GM19463 (cell line): Measurements from ENCODE around the gene WNK1.

Experiments used
- ATAC-seq: cut with Tn5 transposase; IDR thresholded peaks from one replicate; pipeline ENCODE4 v1.9.1; 2021; ENCODE audit warnings: mild to moderate bottlenecking, moderate library complexity; ENCODE audit not compliant: unreplicated experiment

WNK1 gene

DNA sequence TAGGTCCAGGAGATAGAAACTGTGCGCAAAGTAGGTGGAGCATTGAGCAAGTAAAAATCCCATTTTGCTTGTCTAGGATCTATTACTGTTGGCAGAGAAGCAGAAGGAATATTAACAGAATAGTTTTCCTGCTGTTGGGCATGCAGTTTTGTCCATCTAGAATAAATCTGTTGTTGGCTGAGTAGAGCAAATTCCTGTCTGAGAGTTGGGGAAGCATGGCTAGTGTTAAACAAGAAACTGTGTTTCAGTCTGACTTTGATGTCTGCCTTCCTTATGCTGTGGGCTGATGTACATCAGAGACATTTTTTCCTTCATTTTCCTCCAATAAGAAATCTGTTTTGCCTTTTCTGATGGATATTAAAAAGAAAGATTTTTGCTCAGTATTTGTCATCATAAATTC, 99.0 kb downstream of the WNK1 start:
- no peak for ATAC-seq

DNA sequence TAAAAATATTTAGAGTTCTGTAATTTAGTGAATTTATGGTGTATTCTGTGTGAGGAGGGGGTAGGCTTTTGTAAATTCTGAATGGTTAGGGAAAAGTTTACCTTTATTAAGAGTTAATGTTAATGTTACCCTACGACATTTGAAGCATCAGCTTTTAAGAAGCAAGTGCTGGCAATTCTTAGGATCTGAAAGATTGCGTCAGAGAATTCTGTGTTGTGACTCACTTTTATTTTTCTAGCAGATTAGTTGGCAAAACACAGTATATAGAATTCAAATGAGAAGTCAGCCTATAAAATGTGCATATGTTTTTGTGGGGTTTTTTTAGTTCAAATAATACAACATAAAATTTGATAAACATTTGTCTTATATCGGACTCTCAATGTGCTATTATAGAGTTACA, 99.5 kb downstream of the WNK1 start:
- ATAC-seq: no peak

DNA sequence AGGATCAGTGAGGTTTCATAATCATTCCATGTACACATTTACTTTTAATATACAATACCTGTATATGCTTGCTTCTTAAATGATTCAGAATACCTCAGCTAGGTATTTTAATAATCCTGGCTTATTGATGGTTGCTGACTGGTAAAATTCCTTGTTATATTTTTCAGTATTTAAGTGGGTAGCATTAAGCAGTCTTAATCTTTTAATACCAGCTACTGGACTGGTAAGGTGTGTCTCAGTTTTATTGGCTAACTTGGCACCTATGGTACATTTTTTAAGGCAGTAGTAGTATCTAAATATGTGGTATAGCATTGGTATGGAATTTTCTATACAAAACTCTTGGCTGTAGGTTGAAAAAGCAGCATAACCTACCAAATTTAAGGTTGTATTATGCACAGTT, 100.5 kb downstream of the WNK1 start:
- no peak for ATAC-seq

DNA sequence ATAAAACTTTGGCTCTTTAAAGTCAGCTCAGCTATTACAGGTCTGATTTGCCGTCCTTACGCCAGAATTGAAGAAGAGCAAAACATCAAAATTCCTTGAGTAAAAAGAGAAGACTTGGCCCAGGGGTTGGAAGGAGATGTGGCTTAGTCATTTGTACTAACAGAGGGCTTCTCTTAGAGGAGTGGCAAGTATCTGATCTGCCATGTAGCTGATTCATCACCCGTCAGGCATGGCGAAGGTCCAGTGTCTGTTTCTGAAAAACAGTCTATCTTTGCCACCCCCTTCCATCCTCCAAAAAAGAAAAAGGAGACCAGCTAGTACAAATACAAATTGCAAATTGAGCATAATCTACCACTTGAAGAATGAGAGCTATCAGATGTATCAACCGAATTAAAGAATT, 105.2 kb downstream of the WNK1 start:
- no peak for ATAC-seq

DNA sequence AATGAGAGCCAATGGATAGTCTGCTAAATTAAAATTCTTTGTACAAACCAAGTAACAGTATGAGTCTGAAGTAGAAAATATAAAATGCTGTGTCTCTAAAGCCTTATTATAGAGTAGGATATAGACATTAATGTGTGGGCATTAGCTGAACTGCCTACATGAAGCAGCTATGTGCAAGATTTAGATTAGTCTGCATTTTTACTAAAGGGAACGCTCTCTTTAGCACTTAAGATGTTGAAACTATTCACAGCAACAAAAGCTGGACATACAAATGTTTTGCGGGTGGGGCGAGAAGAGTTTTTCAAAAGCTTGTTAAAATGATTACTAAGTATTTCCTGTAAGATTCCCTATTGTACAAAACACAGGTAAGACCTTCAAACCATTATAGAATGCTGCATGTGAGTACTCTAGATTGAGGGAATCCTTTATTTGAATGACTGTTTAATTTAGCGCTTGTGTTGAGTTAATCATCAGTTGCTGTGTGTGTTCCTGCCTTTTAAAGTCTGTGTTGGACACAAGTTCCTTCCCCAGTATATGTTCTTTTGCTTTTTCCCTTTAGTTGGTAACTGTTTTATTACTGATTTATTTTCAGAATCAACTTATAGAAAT, 110.0 kb downstream of the WNK1 start:
- ATAC-seq: no peak

DNA sequence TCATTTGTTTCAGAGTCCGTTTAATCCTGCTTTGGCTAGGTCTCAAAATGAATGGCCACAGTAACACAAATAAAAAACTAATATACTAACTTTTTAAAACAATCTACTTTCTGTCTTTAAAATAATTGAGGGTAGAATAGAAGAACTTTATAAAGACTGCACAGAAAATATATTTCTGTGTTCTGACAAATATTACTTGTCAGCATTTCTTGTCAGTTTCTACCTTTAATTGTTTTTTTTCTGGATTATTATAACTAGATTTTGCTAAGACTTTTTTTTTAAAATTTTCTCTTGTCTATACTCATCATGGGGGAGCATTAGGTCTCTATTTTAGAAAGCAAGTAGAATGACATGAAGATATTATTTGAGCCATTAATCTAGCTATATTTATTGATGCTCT, 110.9 kb downstream of the WNK1 start:
- no peak for ATAC-seq

DNA sequence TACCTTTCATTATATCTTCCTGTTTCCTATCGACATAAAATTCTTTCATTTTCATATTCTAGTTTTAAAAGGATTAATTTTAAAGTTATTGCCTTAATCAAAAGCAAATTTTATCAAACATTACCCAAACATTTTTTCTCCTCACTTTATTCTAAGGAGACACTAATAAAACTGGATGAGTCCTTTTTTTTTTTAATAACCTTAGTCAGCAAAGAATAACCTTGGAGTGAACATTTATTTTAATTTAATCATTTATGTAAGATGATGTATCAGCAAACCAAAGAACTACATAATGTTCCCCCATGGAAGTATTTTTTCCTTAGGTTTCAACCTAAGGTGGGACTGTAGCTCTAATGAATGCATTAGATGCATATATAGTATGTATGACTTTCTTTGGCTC, 113.2 kb downstream of the WNK1 start:
- ATAC-seq: no peak

DNA sequence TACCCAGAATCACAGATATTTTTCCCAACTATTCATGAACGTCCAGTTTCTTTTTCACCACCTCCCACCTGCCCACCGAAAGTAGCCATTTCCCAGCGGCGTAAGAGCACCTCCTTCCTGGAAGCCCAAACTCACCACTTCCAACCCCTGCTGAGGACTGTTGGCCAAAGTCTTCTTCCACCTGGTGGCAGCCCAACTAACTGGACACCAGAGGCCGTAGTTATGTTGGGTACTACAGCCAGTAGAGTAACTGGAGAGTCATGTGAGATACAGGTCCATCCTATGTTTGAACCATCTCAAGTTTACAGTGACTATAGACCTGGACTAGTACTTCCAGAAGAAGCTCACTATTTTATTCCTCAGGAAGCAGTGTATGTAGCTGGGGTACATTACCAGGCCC, 115.5 kb downstream of the WNK1 start:
- no peak for ATAC-seq

DNA sequence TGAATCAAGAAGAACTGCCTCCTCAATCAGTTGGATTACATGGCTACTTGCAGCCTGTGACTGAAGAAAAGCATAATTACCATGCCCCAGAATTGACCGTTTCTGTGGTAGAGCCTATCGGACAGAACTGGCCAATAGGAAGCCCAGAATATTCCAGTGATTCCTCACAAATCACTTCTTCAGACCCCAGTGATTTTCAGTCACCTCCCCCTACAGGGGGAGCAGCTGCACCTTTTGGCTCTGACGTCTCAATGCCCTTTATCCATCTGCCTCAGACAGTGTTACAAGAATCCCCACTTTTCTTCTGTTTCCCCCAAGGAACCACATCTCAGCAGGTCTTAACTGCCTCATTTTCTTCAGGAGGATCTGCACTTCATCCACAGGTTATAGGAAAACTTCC, 116.3 kb downstream of the WNK1 start:
- no peak for ATAC-seq

DNA sequence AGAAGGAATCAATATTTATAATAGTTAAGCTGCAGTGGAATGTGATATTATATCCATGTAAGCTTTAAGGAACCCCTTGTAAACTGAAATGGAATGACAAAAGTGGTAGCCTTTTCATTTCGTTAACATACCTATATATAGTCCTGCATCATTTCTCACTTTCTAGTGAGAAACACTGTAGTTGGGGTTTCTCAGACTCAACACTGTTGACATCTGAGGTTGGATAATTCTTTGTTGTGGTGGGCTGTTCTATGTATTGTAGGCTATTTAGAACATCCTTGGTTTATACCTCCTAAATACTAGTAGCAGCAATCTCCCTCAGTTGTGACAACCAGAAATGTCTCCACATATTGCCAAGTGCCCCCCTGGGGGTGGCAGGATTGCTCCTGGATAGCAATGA, 118.0 kb downstream of the WNK1 start:
- no peak for ATAC-seq

DNA sequence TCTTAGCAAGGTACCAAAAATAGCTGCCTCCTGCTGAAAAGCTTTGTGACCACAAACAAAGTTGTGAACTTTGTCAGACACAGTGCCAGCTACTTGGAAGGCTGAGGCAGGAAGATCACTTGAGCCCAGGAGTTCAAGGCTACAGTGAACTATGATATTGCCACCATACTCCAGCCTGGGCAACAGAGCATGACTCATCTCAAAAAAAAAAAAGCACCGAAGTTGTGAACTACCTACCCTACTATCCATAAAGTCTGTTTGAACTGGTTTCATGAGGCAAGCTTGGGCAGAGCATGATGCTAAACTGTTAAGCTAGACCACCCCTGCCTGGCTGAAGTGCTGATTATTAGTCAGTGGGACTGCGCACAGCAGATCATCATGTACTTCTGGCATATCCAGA, 121.6 kb downstream of the WNK1 start:
- no peak for ATAC-seq

DNA sequence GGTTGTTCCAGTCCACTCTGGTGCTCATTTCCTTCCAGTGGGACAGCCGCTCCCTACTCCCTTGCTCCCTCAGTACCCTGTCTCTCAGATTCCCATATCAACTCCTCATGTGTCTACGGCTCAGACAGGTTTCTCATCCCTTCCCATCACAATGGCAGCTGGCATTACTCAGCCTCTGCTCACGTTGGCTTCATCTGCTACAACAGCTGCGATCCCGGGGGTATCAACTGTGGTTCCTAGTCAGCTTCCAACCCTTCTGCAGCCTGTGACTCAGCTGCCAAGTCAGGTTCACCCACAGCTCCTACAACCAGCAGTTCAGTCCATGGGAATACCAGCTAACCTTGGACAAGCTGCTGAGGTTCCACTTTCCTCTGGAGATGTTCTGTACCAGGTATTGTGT, 127.3 kb downstream of the WNK1 start:
- no peak for ATAC-seq

DNA sequence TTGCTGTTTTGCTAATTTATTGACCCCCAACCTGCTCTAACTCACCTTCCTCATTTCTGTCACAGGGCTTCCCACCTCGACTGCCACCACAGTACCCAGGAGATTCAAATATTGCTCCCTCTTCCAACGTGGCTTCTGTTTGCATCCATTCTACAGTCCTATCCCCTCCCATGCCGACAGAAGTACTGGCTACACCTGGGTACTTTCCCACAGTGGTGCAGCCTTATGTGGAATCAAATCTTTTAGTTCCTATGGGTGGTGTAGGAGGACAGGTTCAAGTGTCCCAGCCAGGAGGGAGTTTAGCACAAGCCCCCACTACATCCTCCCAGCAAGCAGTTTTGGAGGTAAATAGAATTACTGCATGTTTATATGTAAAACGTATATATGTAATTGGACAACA, 128.3 kb downstream of the WNK1 start:
- ATAC-seq: no peak

DNA sequence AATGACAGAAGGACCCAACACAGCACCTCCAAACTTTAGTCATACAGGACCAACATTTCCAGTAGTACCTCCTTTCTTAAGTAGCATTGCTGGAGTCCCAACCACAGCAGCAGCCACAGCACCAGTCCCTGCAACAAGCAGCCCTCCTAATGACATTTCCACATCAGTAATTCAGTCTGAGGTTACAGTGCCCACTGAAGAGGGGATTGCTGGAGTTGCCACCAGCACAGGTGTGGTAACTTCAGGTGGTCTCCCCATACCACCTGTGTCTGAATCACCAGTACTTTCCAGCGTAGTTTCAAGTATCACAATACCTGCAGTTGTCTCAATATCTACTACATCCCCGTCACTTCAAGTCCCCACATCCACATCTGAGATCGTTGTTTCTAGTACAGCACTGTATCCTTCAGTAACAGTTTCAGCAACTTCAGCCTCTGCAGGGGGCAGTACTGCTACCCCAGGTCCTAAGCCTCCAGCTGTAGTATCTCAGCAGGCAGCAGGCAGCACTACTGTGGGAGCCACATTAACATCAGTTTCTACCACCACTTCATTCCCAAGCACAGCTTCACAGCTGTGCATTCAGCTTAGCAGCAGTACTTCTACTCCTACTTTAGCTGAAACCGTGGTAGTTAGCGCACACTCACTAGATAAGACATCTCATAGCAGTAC, 132.5 kb downstream of the WNK1 start:
- no peak for ATAC-seq

DNA sequence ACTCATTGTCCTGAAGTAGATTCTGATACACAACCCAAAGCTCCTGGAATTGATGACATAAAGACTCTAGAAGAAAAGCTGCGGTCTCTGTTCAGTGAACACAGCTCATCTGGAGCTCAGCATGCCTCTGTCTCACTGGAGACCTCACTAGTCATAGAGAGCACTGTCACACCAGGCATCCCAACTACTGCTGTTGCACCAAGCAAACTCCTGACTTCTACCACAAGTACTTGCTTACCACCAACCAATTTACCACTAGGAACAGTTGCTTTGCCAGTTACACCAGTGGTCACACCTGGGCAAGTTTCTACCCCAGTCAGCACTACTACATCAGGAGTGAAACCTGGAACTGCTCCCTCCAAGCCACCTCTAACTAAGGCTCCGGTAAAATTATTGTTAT, 133.3 kb downstream of the WNK1 start:
- no peak for ATAC-seq

DNA sequence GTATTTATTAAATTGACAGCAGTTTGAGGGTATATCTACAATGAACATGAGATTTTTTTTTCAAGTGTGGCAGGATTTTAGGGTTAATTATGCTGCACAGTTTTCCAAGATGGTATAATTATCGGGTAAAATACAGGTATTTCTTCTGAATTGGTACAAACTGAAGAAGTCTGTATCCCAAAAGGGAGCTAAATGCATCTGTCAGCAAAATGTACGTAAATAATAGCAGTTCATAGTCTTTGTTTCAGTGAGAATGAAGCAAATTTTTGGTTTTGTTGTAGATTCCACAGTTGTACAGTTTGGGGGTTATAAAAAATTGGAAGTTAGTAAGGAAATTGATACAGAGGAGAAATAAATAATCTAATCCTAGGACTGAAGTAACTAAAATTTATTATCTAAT, 133.8 kb downstream of the WNK1 start:
- ATAC-seq: no peak

DNA sequence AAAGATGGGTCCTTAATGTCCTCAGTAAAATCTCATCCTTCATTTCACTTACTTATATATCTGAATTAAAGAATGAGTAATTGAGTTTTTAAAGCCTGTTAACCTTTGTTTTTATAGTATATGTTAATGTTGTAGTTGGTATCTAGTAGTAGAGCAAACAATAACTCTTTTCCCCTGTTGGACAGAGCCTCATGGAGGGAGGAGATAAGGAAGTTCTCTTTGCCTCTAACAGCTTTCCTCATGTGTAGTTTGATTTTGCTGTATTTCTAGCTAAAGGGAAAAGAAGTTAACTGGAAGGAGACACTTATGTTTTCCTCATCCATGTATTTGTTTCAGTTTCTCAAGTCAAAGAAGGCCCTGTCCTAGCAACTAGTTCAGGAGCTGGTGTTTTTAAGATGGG, 141.8 kb downstream of the WNK1 start:
- ATAC-seq: no peak

DNA sequence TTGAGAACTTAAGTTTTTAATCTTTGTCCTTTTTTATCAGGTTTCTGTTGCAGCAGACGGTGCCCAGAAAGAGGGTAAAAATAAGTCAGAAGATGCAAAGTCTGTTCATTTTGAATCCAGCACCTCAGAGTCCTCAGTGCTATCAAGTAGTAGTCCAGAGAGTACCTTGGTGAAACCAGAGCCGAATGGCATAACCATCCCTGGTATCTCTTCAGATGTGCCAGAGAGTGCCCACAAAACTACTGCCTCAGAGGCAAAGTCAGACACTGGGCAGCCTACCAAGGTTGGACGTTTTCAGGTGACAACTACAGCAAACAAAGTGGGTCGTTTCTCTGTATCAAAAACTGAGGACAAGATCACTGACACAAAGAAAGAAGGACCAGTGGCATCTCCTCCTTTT, 143.7 kb downstream of the WNK1 start:
- ATAC-seq: no peak

DNA sequence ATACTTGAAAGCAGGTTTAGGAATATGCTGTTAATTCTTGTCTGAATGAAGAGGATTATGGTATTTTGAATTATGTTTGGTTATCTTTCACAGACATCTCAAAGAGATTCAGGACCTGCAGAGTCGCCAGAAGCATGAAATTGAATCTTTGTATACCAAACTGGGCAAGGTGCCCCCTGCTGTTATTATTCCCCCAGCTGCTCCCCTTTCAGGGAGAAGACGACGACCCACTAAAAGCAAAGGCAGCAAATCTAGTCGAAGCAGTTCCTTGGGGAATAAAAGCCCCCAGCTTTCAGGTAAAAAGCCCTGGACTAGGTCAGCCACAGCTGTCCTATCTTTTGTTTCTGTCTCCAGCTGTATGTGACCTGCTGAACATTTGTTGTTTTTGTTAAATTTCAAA, 145.0 kb downstream of the WNK1 start:
- no peak for ATAC-seq

DNA sequence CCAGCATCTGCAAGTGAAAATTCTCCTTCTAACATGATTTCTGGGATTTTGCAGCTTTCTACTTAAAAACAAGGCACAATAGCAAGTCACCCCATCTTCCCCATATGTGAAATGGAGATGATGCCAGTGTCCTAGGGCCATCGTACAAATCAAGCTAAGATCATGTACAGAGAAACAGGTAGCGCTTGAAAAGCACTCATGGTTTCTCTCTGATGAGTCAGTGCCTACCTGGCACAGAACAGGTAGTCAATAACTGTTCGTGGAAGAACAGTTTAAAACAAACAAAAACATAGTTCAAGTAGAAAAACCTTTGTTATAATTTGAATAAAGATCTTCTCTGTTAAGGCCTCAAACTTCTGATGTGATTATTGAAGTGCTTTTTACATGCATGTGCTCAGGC, 150.2 kb downstream of the WNK1 start:
- no peak for ATAC-seq

DNA sequence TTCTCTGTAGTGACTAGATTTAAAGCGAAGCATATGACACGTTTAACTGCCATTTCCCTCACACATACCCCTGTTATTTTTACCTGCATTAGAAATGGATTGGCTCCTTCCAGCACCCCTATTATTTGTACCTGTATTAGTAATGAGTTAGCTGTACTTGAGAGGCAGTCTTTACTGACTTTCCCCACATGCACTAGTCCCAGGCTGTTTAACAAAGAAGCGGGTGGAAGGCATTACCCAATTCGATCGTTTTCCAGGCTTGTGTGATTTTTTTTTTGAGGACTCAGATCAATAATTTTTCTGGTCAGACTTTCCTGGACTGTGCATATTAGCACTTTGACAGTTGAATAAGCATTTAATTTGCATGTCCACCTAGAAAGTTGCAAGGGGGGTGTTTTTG, 150.7 kb downstream of the WNK1 start:
- no peak for ATAC-seq

DNA sequence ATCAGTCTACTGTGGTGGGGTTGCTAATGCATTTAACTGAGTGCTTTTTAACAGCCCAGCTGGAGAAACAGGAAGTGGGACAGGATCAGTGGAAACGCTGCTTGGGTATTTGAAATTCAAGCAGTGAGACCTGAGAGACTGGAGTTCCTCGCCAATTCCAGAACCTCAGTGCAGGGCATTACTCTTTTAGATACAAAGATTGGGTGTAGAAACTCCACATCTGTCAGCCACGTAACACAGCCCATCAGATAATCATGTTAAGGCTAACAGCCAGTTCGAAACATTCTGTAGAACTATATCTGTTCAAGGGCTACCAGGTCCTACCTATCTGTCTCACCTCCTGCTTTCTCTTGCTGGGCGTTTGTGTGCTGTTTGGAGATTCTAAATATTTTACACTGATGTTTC, 151.6 kb downstream of the WNK1 start:
- no peak for ATAC-seq
